A549 (cell line): Measurements from ENCODE around the gene RNF43. TPM values are rescaled to one million over a fixed set of nuclear protein-coding genes. Genes with fewer than 3 reads are reported as not detected.

ENCODE experiments used
- ATAC-seq, 2 experiments: fragments of 200-7000 bp in 1 of 2; fragments of >200 bp in 1 of 2; cut with Nextera tagmentation in 1 of 2; cut with Tn5 transposase in 1 of 2; 3 replicates each; pipeline versions ENCODE4 v1.8.0 to v1.9.1; 2018 to 2020; ENCODE audit warnings: mild to moderate bottlenecking in 1 of 2, moderate library complexity in 1 of 2
- CTCF ChIA-PET: fragments of 300-600 bp; sonication (Branson Sonifier 250); formaldehyde crosslinking; extraction: SDS; loops from one replicate; lab custom pipeline; 2021; ENCODE audit warnings: antibody characterized with exemption, inconsistent platforms; lab: Yijun Ruan, JAX
- POLR2A ChIA-PET: fragments of 350-600 bp; formaldehyde crosslinking; extraction: SDS; loops from one replicate; lab custom pipeline; 2021; ENCODE audit warnings: antibody characterized with exemption, inconsistent platforms; lab: Yijun Ruan, JAX
- DNase-seq, 2 experiments: peaks; one replicate each; pipeline versions ENCODE4 v3.0.0 to v3.0.0-alpha.2; 2011 to 2016; ENCODE audit warnings: low read depth in 1 of 2, low spot score in 1 of 2
- FAIRE-seq: peaks from 2 replicates; lab custom pipeline; 2011; peaks lifted over from hg19 to GRCh38; lab: Jason Lieb, UNC
- H3K27ac ChIP-seq, 2 experiments: fragments of >200 bp; sonication (Bioruptor Twin); formaldehyde crosslinking; 3 replicates each; pipeline ENCODE4 v1.5.1; 2016 to 2017
- H3K4me1 ChIP-seq: fragments of >200 bp; sonication (Bioruptor Twin); formaldehyde crosslinking; 3 replicates; pipeline ENCODE4 v1.6.1; 2016
- H3K4me2 ChIP-seq: fragments of >200 bp; sonication (Bioruptor Twin); formaldehyde crosslinking; 3 replicates; pipeline ENCODE4 v1.6.1; 2016
- H3K4me3 ChIP-seq: fragments of >200 bp; sonication (Bioruptor Twin); formaldehyde crosslinking; 3 replicates; pipeline ENCODE4 v1.5.1; 2016
- H3K9me3 ChIP-seq: fragments of >200 bp; sonication (Bioruptor Twin); formaldehyde crosslinking; 3 replicates; pipeline ENCODE4 v1.6.1; 2016
- CEBPB ChIP-seq, 2 experiments: fragments of >200 bp in 1 of 2; sonication (Bioruptor Twin) in 1 of 2; formaldehyde crosslinking in 1 of 2; IDR thresholded peaks; 2 replicates each; pipeline ENCODE4 v1.6.1; 2012 to 2016
- EHF ChIP-seq: fragments of 250-450 bp; sonication (Bioruptor Pico); IDR thresholded peaks from 2 replicates; pipeline ENCODE4 v1.5.0; 2020; ENCODE audit warnings: mild to moderate bottlenecking
- EHMT2 ChIP-seq: fragments of 200-600 bp; sonication (generic); IDR thresholded peaks from 2 replicates; pipeline ENCODE4 v1.6.1; 2016; ENCODE audit warnings: antibody characterized with exemption, low read depth, mild to moderate bottlenecking, moderate library complexity
- FOSB ChIP-seq: fragments of 250-450 bp; sonication (Bioruptor Pico); IDR thresholded peaks from 2 replicates; pipeline ENCODE4 v1.5.0; 2020; ENCODE audit warnings: mild to moderate bottlenecking, moderate library complexity
- FOSL2 ChIP-seq, 2 experiments: fragments of 450-650 bp in 1 of 2; fragments of >200 bp in 1 of 2; sonication (Bioruptor Twin) in 1 of 2; formaldehyde crosslinking; IDR thresholded peaks; 2 replicates each; pipeline versions ENCODE4 v1.5.0 to v1.6.1; 2016 to 2020; ENCODE audit warnings: mild to moderate bottlenecking in 1 of 2, moderate library complexity in 1 of 2
- FOXS1 ChIP-seq: fragments of 250-450 bp; sonication (Bioruptor Pico); IDR thresholded peaks from 2 replicates; pipeline ENCODE4 v1.5.0; 2020; ENCODE audit warnings: mild to moderate bottlenecking, moderate library complexity
- HDAC2 ChIP-seq: fragments of 200-600 bp; sonication (generic); IDR thresholded peaks from 2 replicates; pipeline ENCODE4 v1.6.1; 2016
- HEYL ChIP-seq: fragments of 250-450 bp; sonication (Bioruptor Pico); IDR thresholded peaks from 2 replicates; pipeline ENCODE4 v1.8.0; 2021; ENCODE audit warnings: mild to moderate bottlenecking, moderate library complexity
- HOXB13 ChIP-seq: fragments of 250-450 bp; sonication (Bioruptor Pico); IDR thresholded peaks from 2 replicates; pipeline ENCODE4 v1.5.0; 2020; ENCODE audit warnings: low read depth, mild to moderate bottlenecking, moderate library complexity
- HOXB5 ChIP-seq: fragments of 250-450 bp; sonication (Bioruptor Pico); IDR thresholded peaks from 2 replicates; pipeline ENCODE4 v1.5.0; 2020; ENCODE audit warnings: mild to moderate bottlenecking, moderate library complexity
- JUNB ChIP-seq: fragments of >200 bp; sonication (Bioruptor Twin); formaldehyde crosslinking; IDR thresholded peaks from 2 replicates; pipeline ENCODE4 v1.6.1; 2016
- MAZ ChIP-seq: fragments of 150-350 bp; IDR thresholded peaks from 2 replicates; pipeline ENCODE4 v1.6.1; 2014; ENCODE audit warnings: antibody characterized with exemption, low read depth, low read length, borderline replicate concordance
- NFE2L2 ChIP-seq: fragments of 150-350 bp; conservative IDR thresholded peaks from 2 replicates; pipeline ENCODE4 v1.6.1; 2014; ENCODE audit warnings: low read length
- NPAS2 ChIP-seq: fragments of 250-450 bp; sonication (Bioruptor Pico); IDR thresholded peaks from 2 replicates; pipeline ENCODE4 v1.8.0; 2022; ENCODE audit warnings: mild to moderate bottlenecking, moderate library complexity, borderline replicate concordance
- NR3C1 ChIP-seq: fragments of >200 bp; sonication (Bioruptor Twin); formaldehyde crosslinking; IDR thresholded peaks from 3 replicates; pipeline ENCODE4 v1.6.1; 2017
- PHF8 ChIP-seq: fragments of 200-600 bp; sonication (generic); IDR thresholded peaks from 2 replicates; pipeline ENCODE4 v1.6.1; 2016; ENCODE audit warnings: low read depth, mild to moderate bottlenecking, antibody characterized with exemption, moderate library complexity, borderline replicate concordance
- POLR2AphosphoS2 ChIP-seq: conservative IDR thresholded peaks from 2 replicates; pipeline ENCODE4 v1.6.1; 2012; ENCODE audit warnings: low read length, improper control_type of control experiment, inconsistent platforms
- RARB ChIP-seq: fragments of 250-450 bp; sonication (Bioruptor Pico); IDR thresholded peaks from 2 replicates; pipeline ENCODE4 v1.8.0; 2021; ENCODE audit warnings: mild to moderate bottlenecking, moderate library complexity
- RCOR1 ChIP-seq: fragments of 150-350 bp; IDR thresholded peaks from 2 replicates; pipeline ENCODE4 v1.6.1; 2014; ENCODE audit warnings: antibody characterized with exemption, low read length, low read depth
- SMC3 ChIP-seq: fragments of >200 bp; sonication (Bioruptor Twin); formaldehyde crosslinking; IDR thresholded peaks from 3 replicates; pipeline ENCODE4 v1.6.1; 2018; ENCODE audit warnings: inconsistent platforms
- SREBF2 ChIP-seq: fragments of 450-650 bp; IDR thresholded peaks from 2 replicates; pipeline ENCODE4 v1.6.1; 2014; ENCODE audit warnings: mild to moderate bottlenecking, moderate library complexity
- TP53 ChIP-seq: fragments of 250-450 bp; sonication (Bioruptor Pico); IDR thresholded peaks from 2 replicates; pipeline ENCODE4 v1.5.0; 2021; ENCODE audit warnings: mild to moderate bottlenecking, moderate library complexity
- ZFP36 ChIP-seq: fragments of 450-650 bp; IDR thresholded peaks from 2 replicates; pipeline ENCODE4 v1.6.1; 2014; ENCODE audit warnings: borderline replicate concordance; ENCODE audit not compliant: partially characterized antibody
- ZSCAN20 ChIP-seq: fragments of 250-450 bp; sonication (Bioruptor Pico); IDR thresholded peaks from 2 replicates; pipeline ENCODE4 v1.8.0; 2022; ENCODE audit warnings: mild to moderate bottlenecking, moderate library complexity
- WGBS: methylation state at CpG from one replicate; pipeline ENCODE4 v1.1.6; 2017; ENCODE audit errors: missing lambda C conversion rate; 5-methylcytosine and 5-hydroxymethylcytosine counted together
- polyA plus RNA-seq, 4 experiments: library from polyadenylated mRNA; depleted of rRNA in 3 of 4; stranded (reverse); fragments of >200 nt; fragmentation: RNase III in 1 of 4; extraction: RNeasy Plus Mini Kit Qiagen cat#74134 plus additional on column Dnase treatment in 1 of 4; gene quantifications; 2 replicates in 3 of 4; 3 replicates in 1 of 4; pipeline ENCODE4 v1.2.3, GENCODE V29; 2011 to 2017
- TF ChIP-seq, protein P1 (sequence below): IDR thresholded peaks from 2 replicates; pipeline ENCODE4 v1.6.1; 2012
- TF ChIP-seq, protein P2 (sequence below): fragments of 250-450 bp; sonication (Bioruptor Pico); IDR thresholded peaks from 2 replicates; pipeline ENCODE4 v1.5.0; 2021; ENCODE audit warnings: mild to moderate bottlenecking, moderate library complexity, borderline replicate concordance
- TF ChIP-seq, protein P3 (sequence below): fragments of >200 bp; sonication (Bioruptor Twin); formaldehyde crosslinking; IDR thresholded peaks from 3 replicates; pipeline ENCODE4 v1.5.1; 2016
- TF ChIP-seq, protein P4 (sequence below): fragments of 450-650 bp; IDR thresholded peaks from 2 replicates; pipeline ENCODE4 v1.6.1; 2014; ENCODE audit warnings: antibody characterized with exemption
- TF ChIP-seq, protein P5 (sequence below): fragments of 250-450 bp; sonication (Bioruptor Pico); IDR thresholded peaks from 2 replicates; pipeline ENCODE4 v1.5.0; 2020; ENCODE audit warnings: low read depth, mild to moderate bottlenecking, moderate library complexity
- TF ChIP-seq, protein P6 (sequence below): IDR thresholded peaks from 2 replicates; pipeline ENCODE4 v1.6.1; 2012; ENCODE audit warnings: low read depth, borderline replicate concordance

The RNF43 gene
- polyA plus RNA-seq, 2 of the 4 experiments (the other 2 are of a cell fraction), result 2.5 to 6.6 TPM

DNA sequence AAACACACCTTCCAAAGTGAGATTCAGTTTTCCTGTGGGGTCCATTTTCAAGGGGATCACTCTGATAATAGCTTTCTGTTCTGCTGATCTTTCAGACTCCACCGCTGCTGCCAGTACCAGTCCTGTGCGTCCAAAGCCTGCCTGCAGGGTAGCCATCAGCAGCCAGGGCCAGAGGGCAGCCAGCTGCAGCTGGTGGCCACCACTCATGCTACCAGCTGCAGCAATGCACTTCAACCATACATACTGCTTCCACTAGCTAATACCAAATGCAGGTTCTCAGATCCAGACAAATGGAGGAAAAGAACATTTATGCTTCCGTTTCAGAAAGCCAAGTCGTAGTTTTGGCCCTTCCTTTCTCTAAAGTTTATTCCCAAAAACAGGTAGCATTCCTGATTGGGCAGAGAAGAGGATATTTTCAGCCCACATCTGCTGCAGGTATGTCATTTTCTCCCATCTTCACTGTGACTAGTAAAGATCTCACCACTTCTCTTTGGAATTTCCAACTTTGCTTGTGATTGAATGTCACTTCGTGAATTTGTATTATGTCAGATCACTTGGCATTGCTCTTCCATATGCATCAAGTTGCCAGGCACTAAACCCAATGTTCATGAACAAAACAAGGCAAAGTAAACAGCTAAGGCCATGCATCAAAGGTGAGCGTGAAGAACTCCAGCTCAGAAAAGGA lies 1.8 kb downstream of the RNF43 start (continued):
- TF ChIP-seq EHF (CRISPR knock-in tag), result no peak
- TF ChIP-seq ZFP36, result no peak
- TF ChIP-seq, protein P1, sequence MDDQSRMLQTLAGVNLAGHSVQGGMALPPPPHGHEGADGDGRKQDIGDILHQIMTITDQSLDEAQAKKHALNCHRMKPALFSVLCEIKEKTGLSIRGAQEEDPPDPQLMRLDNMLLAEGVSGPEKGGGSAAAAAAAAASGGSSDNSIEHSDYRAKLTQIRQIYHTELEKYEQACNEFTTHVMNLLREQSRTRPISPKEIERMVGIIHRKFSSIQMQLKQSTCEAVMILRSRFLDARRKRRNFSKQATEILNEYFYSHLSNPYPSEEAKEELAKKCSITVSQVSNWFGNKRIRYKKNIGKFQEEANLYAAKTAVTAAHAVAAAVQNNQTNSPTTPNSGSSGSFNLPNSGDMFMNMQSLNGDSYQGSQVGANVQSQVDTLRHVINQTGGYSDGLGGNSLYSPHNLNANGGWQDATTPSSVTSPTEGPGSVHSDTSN, result no peak
- no peak for TF ChIP-seq ZSCAN20 (CRISPR knock-in tag)
- TF ChIP-seq EHMT2, result no peak
- TF ChIP-seq, protein P2, sequence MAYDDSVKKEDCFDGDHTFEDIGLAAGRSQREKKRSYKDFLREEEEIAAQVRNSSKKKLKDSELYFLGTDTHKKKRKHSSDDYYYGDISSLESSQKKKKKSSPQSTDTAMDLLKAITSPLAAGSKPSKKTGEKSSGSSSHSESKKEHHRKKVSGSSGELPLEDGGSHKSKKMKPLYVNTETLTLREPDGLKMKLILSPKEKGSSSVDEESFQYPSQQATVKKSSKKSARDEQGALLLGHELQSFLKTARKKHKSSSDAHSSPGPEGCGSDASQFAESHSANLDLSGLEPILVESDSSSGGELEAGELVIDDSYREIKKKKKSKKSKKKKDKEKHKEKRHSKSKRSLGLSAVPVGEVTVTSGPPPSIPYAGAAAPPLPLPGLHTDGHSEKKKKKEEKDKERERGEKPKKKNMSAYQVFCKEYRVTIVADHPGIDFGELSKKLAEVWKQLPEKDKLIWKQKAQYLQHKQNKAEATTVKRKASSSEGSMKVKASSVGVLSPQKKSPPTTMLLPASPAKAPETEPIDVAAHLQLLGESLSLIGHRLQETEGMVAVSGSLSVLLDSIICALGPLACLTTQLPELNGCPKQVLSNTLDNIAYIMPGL (CRISPR knock-in tag), result no peak
- TF ChIP-seq SMC3, result no peak
- TF ChIP-seq HDAC2, result no peak
- TF ChIP-seq, protein P3, sequence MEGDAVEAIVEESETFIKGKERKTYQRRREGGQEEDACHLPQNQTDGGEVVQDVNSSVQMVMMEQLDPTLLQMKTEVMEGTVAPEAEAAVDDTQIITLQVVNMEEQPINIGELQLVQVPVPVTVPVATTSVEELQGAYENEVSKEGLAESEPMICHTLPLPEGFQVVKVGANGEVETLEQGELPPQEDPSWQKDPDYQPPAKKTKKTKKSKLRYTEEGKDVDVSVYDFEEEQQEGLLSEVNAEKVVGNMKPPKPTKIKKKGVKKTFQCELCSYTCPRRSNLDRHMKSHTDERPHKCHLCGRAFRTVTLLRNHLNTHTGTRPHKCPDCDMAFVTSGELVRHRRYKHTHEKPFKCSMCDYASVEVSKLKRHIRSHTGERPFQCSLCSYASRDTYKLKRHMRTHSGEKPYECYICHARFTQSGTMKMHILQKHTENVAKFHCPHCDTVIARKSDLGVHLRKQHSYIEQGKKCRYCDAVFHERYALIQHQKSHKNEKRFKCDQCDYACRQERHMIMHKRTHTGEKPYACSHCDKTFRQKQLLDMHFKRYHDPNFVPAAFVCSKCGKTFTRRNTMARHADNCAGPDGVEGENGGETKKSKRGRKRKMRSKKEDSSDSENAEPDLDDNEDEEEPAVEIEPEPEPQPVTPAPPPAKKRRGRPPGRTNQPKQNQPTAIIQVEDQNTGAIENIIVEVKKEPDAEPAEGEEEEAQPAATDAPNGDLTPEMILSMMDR, result no peak
- TF ChIP-seq HOXB5 (CRISPR knock-in tag), result no peak
- no peak for TF ChIP-seq NFE2L2

DNA sequence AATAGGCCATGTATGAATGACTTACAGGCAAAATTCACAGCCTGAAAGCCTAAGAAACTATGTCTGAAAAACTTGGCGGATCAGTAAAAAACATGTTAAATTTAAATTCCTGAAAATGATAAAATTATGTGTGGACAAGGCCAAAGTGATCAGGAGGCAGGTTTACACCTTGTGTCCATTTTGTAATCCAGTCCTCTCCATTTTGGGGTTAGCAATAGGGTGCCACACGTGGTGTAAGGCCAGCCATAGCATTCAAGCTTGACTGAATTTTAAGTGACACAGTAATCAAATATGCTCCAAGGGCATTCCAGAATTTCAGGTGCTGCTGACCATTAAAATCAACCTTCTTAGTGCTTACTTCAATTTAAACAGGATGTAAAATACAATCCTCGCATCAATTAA lies 2.7 kb downstream of the RNF43 start:
- FAIRE-seq (no peak), ATAC-seq (no peak), DNase-seq (no peak)
- Histone ChIP-seq H3K4me2 (peak overlapping the region; percentile 79), H3K4me1 (peaks cover 46% of the 10 kb centered on the region; the same call in 2 of the 3 replicates), H3K9me3 (no peaks in the 10 kb centered on the region), H3K27ac (no peak overlapping the region), H3K4me3 (peak overlapping the region; percentile 9; the same call in 1 of the 3 replicates)
- ChIA-PET POLR2A (interaction anchor here (3.8 kb wide), 1 partner anchor 62 kb away, joined by 87 read pairs; the partner anchor contains the start of gene SUPT4H1), CTCF (interaction anchor here (0.8 to 9.9 kb wide), 9 partner anchors 11 to 165 kb away, joined by 3 to 232 read pairs (median 6); partner anchors contain the start of gene TSPOAP1)
- 68% methylated on average over 3 of the region's 3 CpGs for WGBS
- TF ChIP-seq MAZ (no peak), FOSL2 (IDR thresholded peaks at IDR 0.05) (no peak), FOSL2 (CRISPR knock-in tag; IDR thresholded peaks at IDR 0.05) (no peak), RARB (CRISPR knock-in tag) (no peak), POLR2AphosphoS2 (no peak), FOXS1 (CRISPR knock-in tag) (no peak), SMC3 (no peak), NPAS2 (no peak), TP53 (no peak)

DNA sequence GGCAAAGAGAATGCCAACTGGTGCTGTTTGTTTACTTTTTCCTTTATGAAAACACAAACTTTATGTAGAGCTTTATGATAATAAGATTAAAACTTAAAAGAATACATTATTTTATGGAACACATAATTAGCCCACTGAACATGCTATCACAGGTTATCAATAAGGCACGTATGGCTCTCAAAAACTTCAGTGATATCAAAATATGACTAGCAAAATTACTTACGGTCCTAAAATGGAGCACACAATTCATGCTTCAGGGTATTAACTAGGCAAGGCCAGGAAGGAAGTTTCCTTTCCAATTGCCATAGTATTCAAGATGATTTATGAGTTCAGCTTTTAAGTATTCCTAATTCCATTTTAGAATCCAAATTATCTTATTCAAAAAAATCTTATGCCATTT lies 3.6 kb downstream of the RNF43 start:
- Histone ChIP-seq H3K4me1 (peaks cover 46% of the 10 kb centered on the region; the same call in 2 of the 3 replicates), H3K9me3 (no peaks in the 10 kb centered on the region), H3K4me3 (peak overlapping the region; percentile 9; the same call in 1 of the 3 replicates), H3K4me2 (peak overlapping the region; percentile 79), H3K27ac (no peak overlapping the region)
- POLR2A ChIA-PET, result interaction anchor here (1.3 kb wide), 1 partner anchor 62 kb away, joined by 7 read pairs; the partner anchor contains the start of gene SUPT4H1
- 66% methylated on average over 2 of the region's 2 CpGs for WGBS
- FAIRE-seq (no peak), ATAC-seq (no peak), DNase-seq (no peak)
- CTCF ChIA-PET, result interaction anchor here (0.6 to 9.9 kb wide), 7 partner anchors 12 to 164 kb away, joined by 3 to 232 read pairs (median 3); no protein-coding TSS in a partner anchor
- TF ChIP-seq RCOR1 (no peak), HOXB13 (CRISPR knock-in tag) (no peak), NR3C1 (no peak), FOSB (CRISPR knock-in tag) (no peak), PHF8 (no peak), CEBPB (IDR thresholded peaks at IDR 0.05) (no peak), HEYL (no peak), SREBF2 (no peak), JUNB (no peak)
- TF ChIP-seq, protein P4, sequence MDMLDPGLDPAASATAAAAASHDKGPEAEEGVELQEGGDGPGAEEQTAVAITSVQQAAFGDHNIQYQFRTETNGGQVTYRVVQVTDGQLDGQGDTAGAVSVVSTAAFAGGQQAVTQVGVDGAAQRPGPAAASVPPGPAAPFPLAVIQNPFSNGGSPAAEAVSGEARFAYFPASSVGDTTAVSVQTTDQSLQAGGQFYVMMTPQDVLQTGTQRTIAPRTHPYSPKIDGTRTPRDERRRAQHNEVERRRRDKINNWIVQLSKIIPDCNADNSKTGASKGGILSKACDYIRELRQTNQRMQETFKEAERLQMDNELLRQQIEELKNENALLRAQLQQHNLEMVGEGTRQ, result no peak
- TF ChIP-seq, protein P5, sequence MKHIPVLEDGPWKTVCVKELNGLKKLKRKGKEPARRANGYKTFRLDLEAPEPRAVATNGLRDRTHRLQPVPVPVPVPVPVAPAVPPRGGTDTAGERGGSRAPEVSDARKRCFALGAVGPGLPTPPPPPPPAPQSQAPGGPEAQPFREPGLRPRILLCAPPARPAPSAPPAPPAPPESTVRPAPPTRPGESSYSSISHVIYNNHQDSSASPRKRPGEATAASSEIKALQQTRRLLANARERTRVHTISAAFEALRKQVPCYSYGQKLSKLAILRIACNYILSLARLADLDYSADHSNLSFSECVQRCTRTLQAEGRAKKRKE (CRISPR knock-in tag), result no peak
- TF ChIP-seq, protein P6, sequence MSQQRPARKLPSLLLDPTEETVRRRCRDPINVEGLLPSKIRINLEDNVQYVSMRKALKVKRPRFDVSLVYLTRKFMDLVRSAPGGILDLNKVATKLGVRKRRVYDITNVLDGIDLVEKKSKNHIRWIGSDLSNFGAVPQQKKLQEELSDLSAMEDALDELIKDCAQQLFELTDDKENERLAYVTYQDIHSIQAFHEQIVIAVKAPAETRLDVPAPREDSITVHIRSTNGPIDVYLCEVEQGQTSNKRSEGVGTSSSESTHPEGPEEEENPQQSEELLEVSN, result no peak
